Right lobe of liver (tissue), 4 donors: ENCODE measurements around the gene GAS6.

Experiments
- CTCF ChIP-seq, 4 donors: fragments of 200-600 bp in 3 of 4; fragments of 450-650 bp in 1 of 4; IDR thresholded peaks; one replicate each; pipeline versions ENCODE4 v1.5.1 to v1.8.0; 2016 to 2022; ENCODE audit warnings: antibody characterized with exemption in 4 of 4, mild to moderate bottlenecking in 2 of 4
- POLR2A ChIP-seq: fragments of 450-650 bp; IDR thresholded peaks from one replicate; pipeline ENCODE4 v1.6.1; 2017; ENCODE audit warnings: antibody characterized with exemption, mild to moderate bottlenecking
- donor health status: DM: no; HTN: no; CAD: no.
- donor health status: DM: no; HTN: no; CAD: no.
- donor health status: DM: no; HTN: yes; CAD: no.

DNA sequence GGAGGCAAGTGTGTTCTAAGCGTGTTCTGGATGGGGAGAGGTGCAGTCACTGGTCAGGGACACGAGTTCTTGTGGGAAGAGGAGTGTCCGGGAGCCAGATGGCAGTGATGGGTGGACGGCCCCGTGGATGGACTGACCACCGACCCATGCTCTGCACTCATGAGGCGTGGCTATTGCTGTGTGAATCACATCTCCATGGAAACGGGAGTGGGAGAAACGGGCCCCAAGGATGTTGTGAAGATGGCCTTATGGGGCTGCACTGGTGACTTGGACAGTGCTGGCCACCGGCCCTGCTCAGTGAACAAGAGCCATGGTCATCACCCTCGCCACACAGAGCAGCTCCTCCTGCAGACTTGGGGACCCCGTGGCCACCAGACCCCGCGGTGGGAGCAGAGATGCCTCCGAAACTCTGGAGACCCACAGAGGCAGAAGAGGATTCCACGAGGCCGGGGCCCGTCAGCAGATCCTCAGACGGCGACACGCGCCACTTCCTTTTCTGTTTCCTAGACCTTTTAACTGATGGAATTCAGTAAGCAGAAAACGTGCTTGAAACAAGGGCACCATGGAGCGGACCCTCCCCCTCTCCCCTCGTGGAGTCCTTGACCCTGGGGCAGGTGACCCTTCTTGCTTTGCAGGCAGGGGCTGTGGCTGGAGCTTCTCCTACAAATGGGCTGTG is 47.5 kb downstream of the GAS6 start:
- TF ChIP-seq CTCF (IDR thresholded peaks at IDR 0.05) (no peak), POLR2A (no peak)
